GM12878 (cell line): ENCODE data around the gene ZNF709. TPM values are rescaled to one million over a fixed set of nuclear protein-coding genes. Genes with fewer than 3 reads are reported as not detected.

Experiments
- BCL11A ChIP-seq: IDR thresholded peaks from 2 replicates; pipeline ENCODE4 v1.6.1; 2011; ENCODE audit warnings: low read depth, low read length
- CBX3 ChIP-seq: fragments of 200-600 bp; sonication (generic); IDR thresholded peaks from 2 replicates; pipeline ENCODE4 v1.6.1; 2016; ENCODE audit warnings: low read depth, borderline replicate concordance
- GABPA ChIP-seq: IDR thresholded peaks from 2 replicates; pipeline ENCODE4 v1.6.1; 2014; ENCODE audit warnings: antibody characterized with exemption, low read depth, mild to moderate bottlenecking, inconsistent platforms
- MXI1 ChIP-seq: fragments of 150-350 bp; IDR thresholded peaks from 2 replicates; pipeline ENCODE4 v1.6.1; 2011; ENCODE audit warnings: low read depth, mild to moderate bottlenecking, inconsistent platforms, low read length, improper control_type of control experiment
- NR2F1 ChIP-seq: fragments of 450-650 bp; conservative IDR thresholded peaks from 2 replicates; pipeline ENCODE4 v1.6.1; 2017; ENCODE audit warnings: mild to moderate bottlenecking
- PAX5 ChIP-seq: IDR thresholded peaks from 2 replicates; pipeline ENCODE4 v1.6.1; 2011; ENCODE audit warnings: low read depth, low read length, borderline replicate concordance
- RB1 ChIP-seq: fragments of 450-650 bp; formaldehyde crosslinking; IDR thresholded peaks from 2 replicates; pipeline ENCODE4 v1.6.1; 2017; ENCODE audit warnings: mild to moderate bottlenecking, borderline replicate concordance
- RUNX3 ChIP-seq: IDR thresholded peaks from 2 replicates; pipeline ENCODE4 v1.6.1; 2012; ENCODE audit warnings: low read length, inconsistent platforms
- STAT3 ChIP-seq: IDR thresholded peaks from 2 replicates; pipeline ENCODE4 v1.6.1; 2011; ENCODE audit warnings: low read depth, low read length, improper control_type of control experiment
- ZNF217 ChIP-seq: fragments of 450-650 bp; IDR thresholded peaks from 2 replicates; pipeline ENCODE4 v1.6.1; 2017; ENCODE audit warnings: antibody characterized with exemption, mild to moderate bottlenecking
- polyA plus RNA-seq, 11 experiments: library from polyadenylated mRNA; depleted of rRNA in 4 of 11; unstranded in 6 of 11; stranded (reverse) in 5 of 11; fragments of >200 nt; fragmentation: Nextera tagmentation in 4 of 11; fragmentation: Illumina TruSeq in 1 of 11; extraction: Ambion mirVana in 4 of 11; extraction: Trizol in 1 of 11; gene quantifications; 1 replicate in 1 of 11; 2 replicates in 10 of 11; pipeline versions ENCODE4 v1.2.1 to v1.2.3, GENCODE V29; 2011 to 2016; ENCODE audit warnings: inconsistent platforms in 2 of 11, missing spikeins in 2 of 11, low read depth in 1 of 11
- total RNA-seq, 4 experiments: library from RNA; depleted of rRNA in 3 of 4; stranded (reverse); fragments of >200 nt in 3 of 4; fragmentation: Illumina TruSeq in 1 of 4; extraction: Trizol in 1 of 4; gene quantifications; 2 replicates each; pipeline versions ENCODE4 v1.2.1 to v1.2.3, GENCODE V29; 2013 to 2021
- TF ChIP-seq, protein P1 (sequence below): fragments of 450-650 bp; IDR thresholded peaks from 2 replicates; pipeline ENCODE4 v1.6.1; 2017; ENCODE audit warnings: mild to moderate bottlenecking
- TF ChIP-seq, protein P2 (sequence below): IDR thresholded peaks from 2 replicates; pipeline ENCODE4 v1.6.1; 2012; ENCODE audit warnings: improper control_type of control experiment, low read depth, low read length; ENCODE audit not compliant: insufficient replicate concordance
- TF ChIP-seq, protein P3 (sequence below): fragments of 450-650 bp; IDR thresholded peaks from 2 replicates; pipeline ENCODE4 v1.6.1; 2016; ENCODE audit warnings: mild to moderate bottlenecking, moderate library complexity, borderline replicate concordance
- TF ChIP-seq, protein P4 (sequence below): IDR thresholded peaks from 2 replicates; pipeline ENCODE4 v1.6.1; 2012; ENCODE audit warnings: low read length, inconsistent platforms

Gene ZNF709
- total and polyA plus RNA-seq, 10 of the 15 experiments (the other 5 are each of a cell fraction or from before 2014, with no cell fraction given): 0.27 to 2.5 (median 1.5) TPM

DNA sequence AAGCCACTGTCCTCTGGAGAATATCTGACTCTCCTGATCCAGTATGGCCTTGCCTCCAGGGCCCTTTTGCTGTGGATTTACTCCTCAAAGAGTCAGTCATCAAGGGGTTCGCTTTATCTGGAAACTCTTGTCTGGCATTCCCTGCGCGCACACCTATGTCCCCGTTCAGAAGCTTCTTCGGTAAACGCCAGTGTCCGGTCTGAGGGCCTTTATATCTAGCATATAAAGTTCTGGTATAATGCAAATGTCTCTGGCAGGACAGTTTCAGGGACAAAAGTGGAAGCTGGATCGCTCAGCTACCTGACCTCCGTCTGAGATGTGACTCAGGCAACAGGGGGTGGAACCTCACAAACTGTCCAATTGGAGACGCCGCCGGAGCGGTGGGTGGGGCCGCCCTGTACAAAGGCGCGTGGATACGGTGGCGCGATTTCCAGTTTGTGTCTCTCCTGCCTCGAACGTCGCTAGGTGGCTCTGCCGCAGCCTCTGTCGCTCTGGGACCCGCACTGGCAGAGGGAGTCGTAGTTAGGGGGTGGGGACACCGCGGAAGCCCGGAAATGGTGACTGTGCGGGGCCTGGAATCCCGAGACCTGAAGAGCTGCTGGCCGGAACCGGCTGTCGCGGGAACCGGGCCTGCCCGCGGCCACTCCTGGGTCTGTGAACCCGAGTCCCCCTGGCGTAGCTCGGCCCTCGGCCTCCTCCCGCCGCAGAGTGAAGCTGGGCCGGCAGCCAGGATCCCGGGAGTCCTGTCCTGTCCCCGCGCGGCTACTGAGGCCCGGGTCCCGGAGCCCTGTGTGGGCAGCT, 10.6 kb upstream of the ZNF709 start (continued):
- TF ChIP-seq, protein P1, sequence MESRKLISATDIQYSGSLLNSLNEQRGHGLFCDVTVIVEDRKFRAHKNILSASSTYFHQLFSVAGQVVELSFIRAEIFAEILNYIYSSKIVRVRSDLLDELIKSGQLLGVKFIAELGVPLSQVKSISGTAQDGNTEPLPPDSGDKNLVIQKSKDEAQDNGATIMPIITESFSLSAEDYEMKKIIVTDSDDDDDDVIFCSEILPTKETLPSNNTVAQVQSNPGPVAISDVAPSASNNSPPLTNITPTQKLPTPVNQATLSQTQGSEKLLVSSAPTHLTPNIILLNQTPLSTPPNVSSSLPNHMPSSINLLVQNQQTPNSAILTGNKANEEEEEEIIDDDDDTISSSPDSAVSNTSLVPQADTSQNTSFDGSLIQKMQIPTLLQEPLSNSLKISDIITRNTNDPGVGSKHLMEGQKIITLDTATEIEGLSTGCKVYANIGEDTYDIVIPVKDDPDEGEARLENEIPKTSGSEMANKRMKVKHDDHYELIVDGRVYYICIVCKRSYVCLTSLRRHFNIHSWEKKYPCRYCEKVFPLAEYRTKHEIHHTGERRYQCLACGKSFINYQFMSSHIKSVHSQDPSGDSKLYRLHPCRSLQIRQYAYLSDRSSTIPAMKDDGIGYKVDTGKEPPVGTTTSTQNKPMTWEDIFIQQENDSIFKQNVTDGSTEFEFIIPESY: no peak
- TF ChIP-seq GABPA (no peak), PAX5 (peak; percentile 19; the same call in 1 of the 2 replicates), NR2F1 (no peak), STAT3 (no peak), CBX3 (no peak), ZNF217 (no peak), MXI1 (peak; percentile 1; the same call in 1 of the 2 replicates), BCL11A (no peak), RB1 (peak; percentile 18; the same call in 1 of the 2 replicates), RUNX3 (peak; percentile 46; the same call in 1 of the 2 replicates)
- TF ChIP-seq, protein P2, sequence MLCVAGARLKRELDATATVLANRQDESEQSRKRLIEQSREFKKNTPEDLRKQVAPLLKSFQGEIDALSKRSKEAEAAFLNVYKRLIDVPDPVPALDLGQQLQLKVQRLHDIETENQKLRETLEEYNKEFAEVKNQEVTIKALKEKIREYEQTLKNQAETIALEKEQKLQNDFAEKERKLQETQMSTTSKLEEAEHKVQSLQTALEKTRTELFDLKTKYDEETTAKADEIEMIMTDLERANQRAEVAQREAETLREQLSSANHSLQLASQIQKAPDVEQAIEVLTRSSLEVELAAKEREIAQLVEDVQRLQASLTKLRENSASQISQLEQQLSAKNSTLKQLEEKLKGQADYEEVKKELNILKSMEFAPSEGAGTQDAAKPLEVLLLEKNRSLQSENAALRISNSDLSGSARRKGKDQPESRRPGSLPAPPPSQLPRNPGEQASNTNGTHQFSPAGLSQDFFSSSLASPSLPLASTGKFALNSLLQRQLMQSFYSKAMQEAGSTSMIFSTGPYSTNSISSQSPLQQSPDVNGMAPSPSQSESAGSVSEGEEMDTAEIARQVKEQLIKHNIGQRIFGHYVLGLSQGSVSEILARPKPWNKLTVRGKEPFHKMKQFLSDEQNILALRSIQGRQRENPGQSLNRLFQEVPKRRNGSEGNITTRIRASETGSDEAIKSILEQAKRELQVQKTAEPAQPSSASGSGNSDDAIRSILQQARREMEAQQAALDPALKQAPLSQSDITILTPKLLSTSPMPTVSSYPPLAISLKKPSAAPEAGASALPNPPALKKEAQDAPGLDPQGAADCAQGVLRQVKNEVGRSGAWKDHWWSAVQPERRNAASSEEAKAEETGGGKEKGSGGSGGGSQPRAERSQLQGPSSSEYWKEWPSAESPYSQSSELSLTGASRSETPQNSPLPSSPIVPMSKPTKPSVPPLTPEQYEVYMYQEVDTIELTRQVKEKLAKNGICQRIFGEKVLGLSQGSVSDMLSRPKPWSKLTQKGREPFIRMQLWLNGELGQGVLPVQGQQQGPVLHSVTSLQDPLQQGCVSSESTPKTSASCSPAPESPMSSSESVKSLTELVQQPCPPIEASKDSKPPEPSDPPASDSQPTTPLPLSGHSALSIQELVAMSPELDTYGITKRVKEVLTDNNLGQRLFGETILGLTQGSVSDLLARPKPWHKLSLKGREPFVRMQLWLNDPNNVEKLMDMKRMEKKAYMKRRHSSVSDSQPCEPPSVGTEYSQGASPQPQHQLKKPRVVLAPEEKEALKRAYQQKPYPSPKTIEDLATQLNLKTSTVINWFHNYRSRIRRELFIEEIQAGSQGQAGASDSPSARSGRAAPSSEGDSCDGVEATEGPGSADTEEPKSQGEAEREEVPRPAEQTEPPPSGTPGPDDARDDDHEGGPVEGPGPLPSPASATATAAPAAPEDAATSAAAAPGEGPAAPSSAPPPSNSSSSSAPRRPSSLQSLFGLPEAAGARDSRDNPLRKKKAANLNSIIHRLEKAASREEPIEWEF: no peak
- TF ChIP-seq, protein P3, sequence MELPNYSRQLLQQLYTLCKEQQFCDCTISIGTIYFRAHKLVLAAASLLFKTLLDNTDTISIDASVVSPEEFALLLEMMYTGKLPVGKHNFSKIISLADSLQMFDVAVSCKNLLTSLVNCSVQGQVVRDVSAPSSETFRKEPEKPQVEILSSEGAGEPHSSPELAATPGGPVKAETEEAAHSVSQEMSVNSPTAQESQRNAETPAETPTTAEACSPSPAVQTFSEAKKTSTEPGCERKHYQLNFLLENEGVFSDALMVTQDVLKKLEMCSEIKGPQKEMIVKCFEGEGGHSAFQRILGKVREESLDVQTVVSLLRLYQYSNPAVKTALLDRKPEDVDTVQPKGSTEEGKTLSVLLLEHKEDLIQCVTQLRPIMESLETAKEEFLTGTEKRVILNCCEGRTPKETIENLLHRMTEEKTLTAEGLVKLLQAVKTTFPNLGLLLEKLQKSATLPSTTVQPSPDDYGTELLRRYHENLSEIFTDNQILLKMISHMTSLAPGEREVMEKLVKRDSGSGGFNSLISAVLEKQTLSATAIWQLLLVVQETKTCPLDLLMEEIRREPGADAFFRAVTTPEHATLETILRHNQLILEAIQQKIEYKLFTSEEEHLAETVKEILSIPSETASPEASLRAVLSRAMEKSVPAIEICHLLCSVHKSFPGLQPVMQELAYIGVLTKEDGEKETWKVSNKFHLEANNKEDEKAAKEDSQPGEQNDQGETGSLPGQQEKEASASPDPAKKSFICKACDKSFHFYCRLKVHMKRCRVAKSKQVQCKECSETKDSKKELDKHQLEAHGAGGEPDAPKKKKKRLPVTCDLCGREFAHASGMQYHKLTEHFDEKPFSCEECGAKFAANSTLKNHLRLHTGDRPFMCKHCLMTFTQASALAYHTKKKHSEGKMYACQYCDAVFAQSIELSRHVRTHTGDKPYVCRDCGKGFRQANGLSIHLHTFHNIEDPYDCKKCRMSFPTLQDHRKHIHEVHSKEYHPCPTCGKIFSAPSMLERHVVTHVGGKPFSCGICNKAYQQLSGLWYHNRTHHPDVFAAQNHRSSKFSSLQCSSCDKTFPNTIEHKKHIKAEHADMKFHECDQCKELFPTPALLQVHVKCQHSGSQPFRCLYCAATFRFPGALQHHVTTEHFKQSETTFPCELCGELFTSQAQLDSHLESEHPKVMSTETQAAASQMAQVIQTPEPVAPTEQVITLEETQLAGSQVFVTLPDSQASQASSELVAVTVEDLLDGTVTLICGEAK: no peak
- TF ChIP-seq, protein P4, sequence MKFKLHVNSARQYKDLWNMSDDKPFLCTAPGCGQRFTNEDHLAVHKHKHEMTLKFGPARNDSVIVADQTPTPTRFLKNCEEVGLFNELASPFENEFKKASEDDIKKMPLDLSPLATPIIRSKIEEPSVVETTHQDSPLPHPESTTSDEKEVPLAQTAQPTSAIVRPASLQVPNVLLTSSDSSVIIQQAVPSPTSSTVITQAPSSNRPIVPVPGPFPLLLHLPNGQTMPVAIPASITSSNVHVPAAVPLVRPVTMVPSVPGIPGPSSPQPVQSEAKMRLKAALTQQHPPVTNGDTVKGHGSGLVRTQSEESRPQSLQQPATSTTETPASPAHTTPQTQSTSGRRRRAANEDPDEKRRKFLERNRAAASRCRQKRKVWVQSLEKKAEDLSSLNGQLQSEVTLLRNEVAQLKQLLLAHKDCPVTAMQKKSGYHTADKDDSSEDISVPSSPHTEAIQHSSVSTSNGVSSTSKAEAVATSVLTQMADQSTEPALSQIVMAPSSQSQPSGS: no peak
